WTC11 (cell line): ENCODE results near the gene STAM. TPM values are rescaled to one million over a fixed set of nuclear protein-coding genes. Genes with fewer than 3 reads are reported as not detected.
"Not testable (repeated sequence)": the region's sequence is repeated elsewhere in the genome, so short reads cannot be mapped to it uniquely, and the experiment has no call there.

Experiments
- ATAC-seq: fragments of 200-7000 bp; cut with Tn5 transposase; 2 replicates; pipeline ENCODE4 v1.10.0; 2021; ENCODE audit warnings: mild to moderate bottlenecking, moderate library complexity
- CTCF ChIA-PET: fragments of 300-600 bp; sonication (Branson Sonifier 250); formaldehyde crosslinking; loops from one replicate; lab custom pipeline; 2021; ENCODE audit warnings: antibody characterized with exemption; lab: Charles Lee
- POLR2A ChIA-PET: fragments of 350-600 bp; sonication (Branson Sonifier 250); formaldehyde crosslinking; loops from one replicate; lab custom pipeline; 2021; ENCODE audit warnings: antibody characterized with exemption; lab: Charles Lee
- DNase-seq: peaks from one replicate; pipeline ENCODE4 v3.0.0; 2021; ENCODE audit warnings: low spot score
- H3K27ac Mint-ChIP-seq: 2 replicates; pipeline ENCODE4 v1.8.0; 2021; ENCODE audit warnings: mixed read lengths
- H3K27me3 Mint-ChIP-seq: 2 replicates; pipeline ENCODE4 v1.8.0; 2021; ENCODE audit warnings: low read depth, mild to moderate bottlenecking, moderate library complexity, mixed read lengths
- H3K36me3 Mint-ChIP-seq: 2 replicates; pipeline ENCODE4 v1.8.0; 2021; ENCODE audit warnings: mixed read lengths
- H3K4me1 Mint-ChIP-seq: 2 replicates; pipeline ENCODE4 v1.8.0; 2022; ENCODE audit warnings: mixed read lengths
- H3K4me3 Mint-ChIP-seq: 2 replicates; pipeline ENCODE4 v1.8.0; 2021; ENCODE audit warnings: mild to moderate bottlenecking, moderate library complexity, mixed read lengths
- H3K9me3 Mint-ChIP-seq: 2 replicates; pipeline ENCODE4 v1.8.0; 2021; ENCODE audit warnings: mixed read lengths
- ARID4B ChIP-seq: sonication (generic); formaldehyde crosslinking; IDR thresholded peaks from 2 replicates; pipeline ENCODE4 v1.8.0; 2023; ENCODE audit warnings: missing genetic modification reagents, mild to moderate bottlenecking, borderline replicate concordance
- CREM ChIP-seq: sonication (generic); formaldehyde crosslinking; IDR thresholded peaks from 2 replicates; pipeline ENCODE4 v1.8.1; 2022; ENCODE audit warnings: mild to moderate bottlenecking, missing genetic modification reagents, moderate library complexity
- ESRRA ChIP-seq: sonication (generic); formaldehyde crosslinking; IDR thresholded peaks from 2 replicates; pipeline ENCODE4 v1.8.1; 2022; ENCODE audit warnings: mild to moderate bottlenecking, missing genetic modification reagents, borderline replicate concordance
- GRHL2 ChIP-seq: fragments of 250-450 bp; sonication (Bioruptor Pico); IDR thresholded peaks from 2 replicates; pipeline ENCODE4 v1.8.0; 2022; ENCODE audit warnings: mild to moderate bottlenecking, moderate library complexity; ENCODE audit not compliant: insufficient replicate concordance, severe bottlenecking
- IRF2 ChIP-seq: sonication (generic); formaldehyde crosslinking; IDR thresholded peaks from 2 replicates; pipeline ENCODE4 v1.8.0; 2022; ENCODE audit warnings: low read depth, missing genetic modification reagents, borderline replicate concordance
- KAT7 ChIP-seq: sonication (generic); formaldehyde crosslinking; IDR thresholded peaks from 2 replicates; pipeline ENCODE4 v1.8.1; 2023; ENCODE audit warnings: missing genetic modification reagents, mild to moderate bottlenecking, borderline replicate concordance
- MLX ChIP-seq: sonication (generic); formaldehyde crosslinking; IDR thresholded peaks from 2 replicates; pipeline ENCODE4 v1.8.1; 2023; ENCODE audit warnings: mild to moderate bottlenecking, missing genetic modification reagents, moderate library complexity
- MYBL2 ChIP-seq: sonication (generic); formaldehyde crosslinking; IDR thresholded peaks from 2 replicates; pipeline ENCODE4 v1.8.1; 2023; ENCODE audit warnings: mild to moderate bottlenecking, moderate library complexity, missing genetic modification reagents
- NFYB ChIP-seq: sonication (generic); formaldehyde crosslinking; conservative IDR thresholded peaks from 2 replicates; pipeline ENCODE4 v1.8.0; 2022; ENCODE audit warnings: low read depth, missing genetic modification reagents
- NR3C1 ChIP-seq: sonication (generic); formaldehyde crosslinking; conservative IDR thresholded peaks from 2 replicates; pipeline ENCODE4 v1.8.1; 2023; ENCODE audit warnings: low read depth, mild to moderate bottlenecking, missing genetic modification reagents
- SMAD3 ChIP-seq: sonication (generic); formaldehyde crosslinking; IDR thresholded peaks from 2 replicates; pipeline ENCODE4 v1.8.0; 2022; ENCODE audit warnings: missing genetic modification reagents, mild to moderate bottlenecking, borderline replicate concordance
- SMAD4 ChIP-seq: sonication (generic); formaldehyde crosslinking; IDR thresholded peaks from 2 replicates; pipeline ENCODE4 v1.8.0; 2022; ENCODE audit warnings: mild to moderate bottlenecking, missing genetic modification reagents
- ZNF396 ChIP-seq: fragments of 250-450 bp; sonication (Bioruptor Pico); IDR thresholded peaks from 2 replicates; pipeline ENCODE4 v1.8.0; 2021; ENCODE audit warnings: mild to moderate bottlenecking, moderate library complexity, borderline replicate concordance
- total RNA-seq: library from RNA; stranded (reverse); gene quantifications from 3 replicates; pipeline ENCODE4 v1.2.3, GENCODE V29; 2021
- TF ChIP-seq, protein P1 (sequence below): sonication (generic); formaldehyde crosslinking; IDR thresholded peaks from 2 replicates; pipeline ENCODE4 v1.8.0; 2023; ENCODE audit warnings: missing genetic modification reagents
- TF ChIP-seq, protein P2 (sequence below): sonication (generic); formaldehyde crosslinking; IDR thresholded peaks from 2 replicates; pipeline ENCODE4 v1.8.0; 2022; ENCODE audit warnings: mild to moderate bottlenecking, missing genetic modification reagents
- TF ChIP-seq, protein P3 (sequence below): sonication (generic); formaldehyde crosslinking; conservative IDR thresholded peaks from 2 replicates; pipeline ENCODE4 v1.8.1; 2023; ENCODE audit warnings: mild to moderate bottlenecking, low read depth, missing genetic modification reagents, moderate library complexity

STAM gene
- total RNA-seq, 1 experiment from 2014 or later = 24.2 TPM

DNA sequence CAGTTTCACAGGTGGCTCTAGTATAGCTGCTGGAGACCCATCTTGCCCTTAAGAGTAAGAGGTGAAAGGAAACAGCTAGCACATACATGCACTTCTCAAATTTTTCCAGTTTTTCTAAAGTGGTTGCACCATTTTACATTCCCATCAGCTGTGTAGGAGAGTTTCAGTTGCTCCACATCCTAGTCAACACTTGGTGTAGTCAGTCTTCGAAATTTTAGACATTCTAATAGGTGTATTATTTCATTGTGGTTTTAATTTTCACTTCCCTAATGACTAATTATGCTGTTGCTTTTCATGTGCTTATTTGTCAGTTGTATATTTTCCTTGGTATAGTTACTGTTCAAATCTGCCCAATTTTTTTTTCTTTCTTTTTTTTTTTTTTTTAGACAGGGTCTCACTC, 17.3 kb upstream of the STAM start:
- Mint-ChIP-seq H3K27me3 (no peaks in the 10 kb centered on the region), H3K9me3 (peaks cover 8% of the 10 kb centered on the region), H3K4me1 (no peaks in the 10 kb centered on the region), H3K4me3 (no peak overlapping the region), H3K27ac (no peak overlapping the region), H3K36me3 (no peaks in the 10 kb centered on the region)
- DNase-seq = no peak
- ChIA-PET POLR2A (interaction anchor here (0.7 to 1.4 kb wide), 2 partner anchors 17 to 106 kb away, joined by 3 to 5 read pairs; partner anchors contain the start of gene STAM), CTCF (no interaction called here)
- TF ChIP-seq SMAD4 (no peak), ZNF396 (no peak), NR3C1 (CRISPR knock-in tag) (no peak), ESRRA (CRISPR knock-in tag) (no peak), MLX (CRISPR knock-in tag) (no peak), ARID4B (no peak), MYBL2 (CRISPR knock-in tag) (no peak), KAT7 (CRISPR knock-in tag) (no peak), GRHL2 (no peak), CREM (CRISPR knock-in tag) (no peak), SMAD3 (CRISPR knock-in tag) (no peak), IRF2 (no peak), NFYB (CRISPR knock-in tag) (no peak)
- TF ChIP-seq, protein P1, sequence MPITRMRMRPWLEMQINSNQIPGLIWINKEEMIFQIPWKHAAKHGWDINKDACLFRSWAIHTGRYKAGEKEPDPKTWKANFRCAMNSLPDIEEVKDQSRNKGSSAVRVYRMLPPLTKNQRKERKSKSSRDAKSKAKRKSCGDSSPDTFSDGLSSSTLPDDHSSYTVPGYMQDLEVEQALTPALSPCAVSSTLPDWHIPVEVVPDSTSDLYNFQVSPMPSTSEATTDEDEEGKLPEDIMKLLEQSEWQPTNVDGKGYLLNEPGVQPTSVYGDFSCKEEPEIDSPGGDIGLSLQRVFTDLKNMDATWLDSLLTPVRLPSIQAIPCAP = no peak
- TF ChIP-seq, protein P2, sequence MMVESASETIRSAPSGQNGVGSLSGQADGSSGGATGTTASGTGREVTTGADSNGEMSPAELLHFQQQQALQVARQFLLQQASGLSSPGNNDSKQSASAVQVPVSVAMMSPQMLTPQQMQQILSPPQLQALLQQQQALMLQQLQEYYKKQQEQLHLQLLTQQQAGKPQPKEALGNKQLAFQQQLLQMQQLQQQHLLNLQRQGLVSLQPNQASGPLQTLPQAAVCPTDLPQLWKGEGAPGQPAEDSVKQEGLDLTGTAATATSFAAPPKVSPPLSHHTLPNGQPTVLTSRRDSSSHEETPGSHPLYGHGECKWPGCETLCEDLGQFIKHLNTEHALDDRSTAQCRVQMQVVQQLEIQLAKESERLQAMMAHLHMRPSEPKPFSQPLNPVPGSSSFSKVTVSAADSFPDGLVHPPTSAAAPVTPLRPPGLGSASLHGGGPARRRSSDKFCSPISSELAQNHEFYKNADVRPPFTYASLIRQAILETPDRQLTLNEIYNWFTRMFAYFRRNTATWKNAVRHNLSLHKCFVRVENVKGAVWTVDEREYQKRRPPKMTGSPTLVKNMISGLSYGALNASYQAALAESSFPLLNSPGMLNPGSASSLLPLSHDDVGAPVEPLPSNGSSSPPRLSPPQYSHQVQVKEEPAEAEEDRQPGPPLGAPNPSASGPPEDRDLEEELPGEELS = no peak
- TF ChIP-seq, protein P3, sequence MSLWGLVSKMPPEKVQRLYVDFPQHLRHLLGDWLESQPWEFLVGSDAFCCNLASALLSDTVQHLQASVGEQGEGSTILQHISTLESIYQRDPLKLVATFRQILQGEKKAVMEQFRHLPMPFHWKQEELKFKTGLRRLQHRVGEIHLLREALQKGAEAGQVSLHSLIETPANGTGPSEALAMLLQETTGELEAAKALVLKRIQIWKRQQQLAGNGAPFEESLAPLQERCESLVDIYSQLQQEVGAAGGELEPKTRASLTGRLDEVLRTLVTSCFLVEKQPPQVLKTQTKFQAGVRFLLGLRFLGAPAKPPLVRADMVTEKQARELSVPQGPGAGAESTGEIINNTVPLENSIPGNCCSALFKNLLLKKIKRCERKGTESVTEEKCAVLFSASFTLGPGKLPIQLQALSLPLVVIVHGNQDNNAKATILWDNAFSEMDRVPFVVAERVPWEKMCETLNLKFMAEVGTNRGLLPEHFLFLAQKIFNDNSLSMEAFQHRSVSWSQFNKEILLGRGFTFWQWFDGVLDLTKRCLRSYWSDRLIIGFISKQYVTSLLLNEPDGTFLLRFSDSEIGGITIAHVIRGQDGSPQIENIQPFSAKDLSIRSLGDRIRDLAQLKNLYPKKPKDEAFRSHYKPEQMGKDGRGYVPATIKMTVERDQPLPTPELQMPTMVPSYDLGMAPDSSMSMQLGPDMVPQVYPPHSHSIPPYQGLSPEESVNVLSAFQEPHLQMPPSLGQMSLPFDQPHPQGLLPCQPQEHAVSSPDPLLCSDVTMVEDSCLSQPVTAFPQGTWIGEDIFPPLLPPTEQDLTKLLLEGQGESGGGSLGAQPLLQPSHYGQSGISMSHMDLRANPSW (CRISPR knock-in tag) = no peak
- no peak for ATAC-seq

DNA sequence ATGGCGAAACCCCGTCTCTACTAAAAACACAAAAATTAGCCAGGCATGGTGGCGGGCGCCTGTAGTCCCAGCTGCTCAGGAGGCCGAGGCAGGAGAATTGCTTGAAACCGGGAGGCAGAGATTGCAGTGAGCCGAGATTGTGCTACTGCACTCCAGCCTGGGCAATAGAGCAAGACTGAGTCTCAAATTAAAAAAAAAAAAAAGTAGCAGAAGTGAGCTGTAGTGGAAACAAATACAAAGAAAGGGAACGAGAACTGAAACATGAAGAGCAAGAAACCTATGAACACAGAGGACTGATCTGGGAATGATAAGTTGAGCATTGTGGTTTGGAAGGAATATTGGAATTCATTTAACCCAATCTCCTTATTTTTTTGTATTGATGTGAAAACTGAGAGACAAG, 11.4 kb upstream of the STAM start:
- CTCF ChIA-PET = not testable (repeated sequence)

More for the DNA sequence above, 11.4 kb upstream of the STAM start:
- H3K27me3 Mint-ChIP-seq, H3K9me3 Mint-ChIP-seq, POLR2A ChIA-PET, DNase-seq, H3K4me1 Mint-ChIP-seq, H3K4me3 Mint-ChIP-seq, H3K27ac Mint-ChIP-seq, ATAC-seq, H3K36me3 Mint-ChIP-seq: not testable (repeated sequence)
